Lung (tissue), 12 donors: Measurements from ENCODE around the gene DLG4. TPM values are rescaled to one million over a fixed set of nuclear protein-coding genes. Genes with fewer than 3 reads are reported as not detected.

Experiments used
- ATAC-seq: fragments of 200-7000 bp; cut with Tn5 transposase; one replicate; pipeline ENCODE4 v1.9.1; 2020; ENCODE audit warnings: moderate number of reproducible peaks; ENCODE audit not compliant: insufficient read depth, low FRiP score
- DNase-seq, 3 donors: peaks; one replicate each; pipeline ENCODE4 v3.0.0-alpha.2; 2013 to 2017
- H3K27ac ChIP-seq, 2 donors: one replicate each; pipeline ENCODE4 v1.5.1; 2013; ENCODE audit warnings: mild to moderate bottlenecking in 2 of 2, moderate library complexity in 2 of 2, control low read depth in 1 of 2, inconsistent platforms in 1 of 2, low read depth in 1 of 2, low read length in 1 of 2
- H3K27me3 ChIP-seq, 3 donors: one replicate each; pipeline ENCODE4 v1.5.1; 2013; ENCODE audit warnings: low read length in 2 of 3; ENCODE audit not compliant: control insufficient read depth in 3 of 3, insufficient read depth in 3 of 3
- H3K36me3 ChIP-seq, 4 donors: one replicate each; pipeline ENCODE4 v1.5.1; 2013; ENCODE audit warnings: low read length in 4 of 4, mild to moderate bottlenecking in 1 of 4, moderate library complexity in 1 of 4; ENCODE audit not compliant: control insufficient read depth in 4 of 4, insufficient read depth in 4 of 4
- H3K4me1 ChIP-seq, 5 donors: one replicate each; pipeline ENCODE4 v1.5.1; 2013; ENCODE audit warnings: low read length in 5 of 5, mild to moderate bottlenecking in 2 of 5, moderate library complexity in 1 of 5; ENCODE audit not compliant: control insufficient read depth in 5 of 5, insufficient read depth in 5 of 5
- H3K4me3 ChIP-seq: one replicate; pipeline ENCODE4 v1.5.1; 2013; ENCODE audit warnings: mild to moderate bottlenecking, control low read depth, moderate library complexity
- H3K9ac ChIP-seq, 2 donors: one replicate each; pipeline ENCODE4 v1.5.1; 2013; ENCODE audit warnings: low read length in 2 of 2, control low read depth in 1 of 2; ENCODE audit not compliant: insufficient read depth in 1 of 2
- H3K9me3 ChIP-seq, 4 donors: one replicate each; pipeline ENCODE4 v1.5.1; 2013; ENCODE audit warnings: low read length in 3 of 4, mild to moderate bottlenecking in 1 of 4, moderate library complexity in 1 of 4; ENCODE audit not compliant: control insufficient read depth in 4 of 4, insufficient read depth in 3 of 4
- WGBS, 2 donors: extraction: QIAGEN DNeasy Blood & Tissue Kit; methylation state at CpG; one replicate each; pipeline ENCODE4 v1.1.7; 2013; 5-methylcytosine and 5-hydroxymethylcytosine counted together
- polyA plus RNA-seq, 2 donors: library from polyadenylated mRNA; stranded (reverse); fragments of 200-250 nt; gene quantifications; one replicate each; pipeline ENCODE4 v1.2.1, GENCODE V29; 2013
- total RNA-seq, 2 donors: library from RNA; depleted of rRNA in 1 of 2; stranded (reverse); fragments of >200 nt in 1 of 2; gene quantifications; one replicate each; pipeline ENCODE4 v1.2.1, GENCODE V29; 2014 to 2021
- TF ChIP-seq, protein P1 (sequence below): IDR thresholded peaks from 2 replicates; pipeline ENCODE4 v1.5.1; 2012; ENCODE audit warnings: mild to moderate bottlenecking; ENCODE audit errors: control extremely low read depth, extremely low read depth
- donor health status: control.
- donor health status: control.
- donor health status: Bipolar disorder and iron deficiency.
- donor health status: healthy.
- donor health status: DM: yes; HTN: yes; CAD: no.

Gene DLG4
- total and polyA plus RNA-seq, 4 donors = 10.0 to 20.1 (median 15.2) TPM

DNA sequence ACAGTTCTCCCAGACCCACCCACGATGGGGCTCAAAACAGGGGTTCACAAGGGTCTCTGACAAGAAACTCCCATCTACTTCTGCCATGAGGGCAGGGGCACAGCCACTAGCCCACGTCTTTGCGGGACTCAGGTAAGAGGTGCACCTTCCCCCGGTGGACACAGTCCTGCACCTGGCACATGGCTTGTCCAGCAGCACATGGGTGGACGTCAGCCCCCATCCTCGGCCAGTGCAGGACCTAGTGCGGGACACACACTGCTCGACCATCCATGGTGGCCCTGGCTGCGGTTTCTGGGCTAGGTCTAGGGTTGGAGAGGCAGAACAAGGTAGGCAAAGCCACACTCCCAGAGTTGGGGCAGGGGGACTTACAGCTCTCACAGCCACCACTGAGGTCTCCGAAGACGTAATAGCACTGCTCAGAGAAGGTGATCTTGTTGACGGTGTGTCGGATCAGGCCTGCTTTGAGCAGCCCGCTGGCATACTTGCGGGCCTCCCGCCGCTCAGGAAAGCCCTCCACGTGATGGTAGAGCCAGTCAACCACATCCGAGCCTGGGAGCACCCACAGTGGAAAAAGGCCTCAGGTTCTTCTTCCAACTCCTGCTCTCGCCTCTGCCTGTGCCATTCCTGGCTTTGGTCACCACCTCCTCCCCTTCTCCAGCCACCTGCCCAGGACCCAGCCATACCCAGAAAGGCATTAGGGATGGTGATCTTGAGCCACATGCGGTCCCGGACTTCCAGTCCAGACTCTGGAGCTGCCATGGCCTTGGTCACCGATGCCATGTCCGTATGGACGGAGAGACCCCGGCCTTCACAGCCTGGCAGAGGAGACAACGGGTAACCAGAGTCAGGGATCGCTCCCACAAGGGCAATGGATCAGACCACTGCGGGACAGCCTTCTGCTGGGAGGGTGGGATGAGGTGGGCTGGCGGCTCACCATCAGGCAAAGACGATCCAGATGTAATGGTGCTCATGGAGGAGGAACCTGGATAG, 7.4 kb upstream of the DLG4 start:
- TF ChIP-seq, protein P1, sequence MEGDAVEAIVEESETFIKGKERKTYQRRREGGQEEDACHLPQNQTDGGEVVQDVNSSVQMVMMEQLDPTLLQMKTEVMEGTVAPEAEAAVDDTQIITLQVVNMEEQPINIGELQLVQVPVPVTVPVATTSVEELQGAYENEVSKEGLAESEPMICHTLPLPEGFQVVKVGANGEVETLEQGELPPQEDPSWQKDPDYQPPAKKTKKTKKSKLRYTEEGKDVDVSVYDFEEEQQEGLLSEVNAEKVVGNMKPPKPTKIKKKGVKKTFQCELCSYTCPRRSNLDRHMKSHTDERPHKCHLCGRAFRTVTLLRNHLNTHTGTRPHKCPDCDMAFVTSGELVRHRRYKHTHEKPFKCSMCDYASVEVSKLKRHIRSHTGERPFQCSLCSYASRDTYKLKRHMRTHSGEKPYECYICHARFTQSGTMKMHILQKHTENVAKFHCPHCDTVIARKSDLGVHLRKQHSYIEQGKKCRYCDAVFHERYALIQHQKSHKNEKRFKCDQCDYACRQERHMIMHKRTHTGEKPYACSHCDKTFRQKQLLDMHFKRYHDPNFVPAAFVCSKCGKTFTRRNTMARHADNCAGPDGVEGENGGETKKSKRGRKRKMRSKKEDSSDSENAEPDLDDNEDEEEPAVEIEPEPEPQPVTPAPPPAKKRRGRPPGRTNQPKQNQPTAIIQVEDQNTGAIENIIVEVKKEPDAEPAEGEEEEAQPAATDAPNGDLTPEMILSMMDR = no peak
- WGBS, 2 donors = 94 to 95% methylated on average over 31 of the region's 31 CpGs
- H3K4me3 ChIP-seq = no peak overlapping the region
- peaks cover 0 to 3% (median 1%) of the 10 kb centered on the region in 5 donors for H3K4me1 ChIP-seq
- H3K9ac ChIP-seq = no peak overlapping the region
- H3K27ac ChIP-seq = no peak overlapping the region
- no peak for ATAC-seq
- no peaks in the 10 kb centered on the region for H3K27me3 ChIP-seq
- no peak for DNase-seq
- peaks cover 5 to 75% (median 42%) of the 10 kb centered on the region in 4 donors for H3K36me3 ChIP-seq
- H3K9me3 ChIP-seq = no peaks in the 10 kb centered on the region

DNA sequence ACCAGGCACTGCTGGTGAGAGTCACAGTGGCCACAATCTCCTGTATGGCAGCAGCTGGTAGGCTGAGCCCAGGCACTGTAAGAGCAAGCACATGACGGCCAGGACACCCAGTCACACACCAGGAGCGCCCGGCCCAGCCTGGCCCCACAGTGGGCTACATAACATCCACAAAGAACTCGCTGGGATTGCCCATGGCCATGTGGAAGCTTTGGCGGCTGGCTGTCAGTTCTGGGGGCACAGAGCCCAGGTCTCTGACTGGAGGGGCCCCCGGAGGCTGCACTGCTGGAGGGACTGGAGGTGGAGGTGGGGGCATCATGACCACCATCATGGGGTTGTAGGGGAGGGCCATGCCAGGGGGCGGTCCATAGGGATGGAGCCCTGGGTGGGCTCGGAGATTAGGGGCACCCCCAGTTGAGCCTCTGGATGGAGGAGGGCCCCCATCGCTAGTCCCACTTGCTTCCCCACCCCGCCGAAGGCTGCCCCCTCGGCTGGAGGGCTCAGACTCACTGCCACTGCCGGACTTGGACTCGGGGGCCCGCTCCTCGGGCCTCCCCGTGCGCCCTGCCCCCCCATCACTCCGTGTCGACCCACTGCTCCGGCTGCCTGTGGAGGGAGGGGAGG, 6.2 kb upstream of the DLG4 start:
- no peak overlapping the region for H3K4me3 ChIP-seq
- H3K4me1 ChIP-seq = peaks cover 0 to 5% (median 3%) of the 10 kb centered on the region in 5 donors
- H3K9me3 ChIP-seq = no peaks in the 10 kb centered on the region
- H3K27me3 ChIP-seq = no peaks in the 10 kb centered on the region
- 87 to 91% methylated on average over 21 of the region's 21 CpGs for WGBS, 2 donors
- DNase-seq = no peak
- no peak for ATAC-seq
- peaks cover 5 to 82% (median 46%) of the 10 kb centered on the region in 4 donors for H3K36me3 ChIP-seq
- H3K9ac ChIP-seq = no peak overlapping the region
- H3K27ac ChIP-seq = no peak overlapping the region
- TF ChIP-seq, protein P1 = no peak

GRCh38 chr17:7224661-7225111, 5.0 kb upstream of the DLG4 start:
- Histone ChIP-seq H3K9me3 (no peaks in the 10 kb centered on the region), H3K36me3 (peaks cover 5 to 74% (median 43%) of the 10 kb centered on the region in 4 donors), H3K4me1 (peaks cover 0 to 11% (median 7%) of the 10 kb centered on the region in 5 donors), H3K4me3 (no peak overlapping the region), H3K27me3 (no peaks in the 10 kb centered on the region), H3K27ac (no peak overlapping the region), H3K9ac (no peak overlapping the region)
- WGBS, 2 donors = 79 to 85% methylated on average over 15 of the region's 15 CpGs
- ATAC-seq (no peak), DNase-seq (no peak)
- TF ChIP-seq, protein P1 = no peak
